Measurements from ENCODE around the gene ADD1.

DNA sequence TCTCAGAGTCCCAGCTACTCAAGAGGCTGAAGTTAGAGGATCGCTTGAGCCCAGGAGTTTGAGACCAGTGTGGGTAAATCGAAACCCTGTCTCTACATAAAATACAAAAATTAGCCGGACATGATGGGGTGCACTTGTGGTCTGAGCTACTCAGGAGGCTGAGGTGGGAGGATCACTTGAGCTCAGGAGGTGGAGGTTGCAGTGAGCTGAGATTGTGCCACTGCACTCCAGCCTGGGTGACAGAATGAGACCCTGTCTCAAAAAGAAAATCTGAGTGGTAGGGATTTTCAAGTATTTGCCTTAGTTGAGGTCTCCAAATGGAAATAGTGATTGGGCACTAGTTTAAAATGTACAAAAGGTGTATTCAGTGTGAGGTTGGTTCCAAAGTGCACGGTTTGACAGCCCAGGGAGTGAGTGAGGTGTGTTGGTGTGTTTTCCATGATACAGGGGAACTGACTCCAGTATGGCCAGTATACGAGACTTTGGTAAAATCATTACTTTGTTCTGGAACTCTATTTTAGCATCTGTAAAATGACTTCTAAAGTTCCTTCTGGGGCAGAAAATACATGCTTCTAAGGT lies 13.8 kb downstream of the ADD1 start:
- TF ChIP-seq, protein P1, sequence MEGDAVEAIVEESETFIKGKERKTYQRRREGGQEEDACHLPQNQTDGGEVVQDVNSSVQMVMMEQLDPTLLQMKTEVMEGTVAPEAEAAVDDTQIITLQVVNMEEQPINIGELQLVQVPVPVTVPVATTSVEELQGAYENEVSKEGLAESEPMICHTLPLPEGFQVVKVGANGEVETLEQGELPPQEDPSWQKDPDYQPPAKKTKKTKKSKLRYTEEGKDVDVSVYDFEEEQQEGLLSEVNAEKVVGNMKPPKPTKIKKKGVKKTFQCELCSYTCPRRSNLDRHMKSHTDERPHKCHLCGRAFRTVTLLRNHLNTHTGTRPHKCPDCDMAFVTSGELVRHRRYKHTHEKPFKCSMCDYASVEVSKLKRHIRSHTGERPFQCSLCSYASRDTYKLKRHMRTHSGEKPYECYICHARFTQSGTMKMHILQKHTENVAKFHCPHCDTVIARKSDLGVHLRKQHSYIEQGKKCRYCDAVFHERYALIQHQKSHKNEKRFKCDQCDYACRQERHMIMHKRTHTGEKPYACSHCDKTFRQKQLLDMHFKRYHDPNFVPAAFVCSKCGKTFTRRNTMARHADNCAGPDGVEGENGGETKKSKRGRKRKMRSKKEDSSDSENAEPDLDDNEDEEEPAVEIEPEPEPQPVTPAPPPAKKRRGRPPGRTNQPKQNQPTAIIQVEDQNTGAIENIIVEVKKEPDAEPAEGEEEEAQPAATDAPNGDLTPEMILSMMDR (IDR thresholded peaks at IDR 0.05): no peak
- no peak for TF ChIP-seq EZH2 (IDR thresholded peaks at IDR 0.05; ENCODE audit: borderline replicate concordance, insufficient read depth, low read depth, low read length, poor library complexity, severe bottlenecking)
